ENCODE results near the gene NR1I2. TPM values are rescaled to one million over a fixed set of nuclear protein-coding genes. Genes with fewer than 3 reads are reported as not detected.

The NR1I2 gene
- polyA plus RNA-seq, 3 donors = 0.07 TPM; not detected in 2

- Mint-ChIP-seq H3K4me3 (no peak overlapping the region), H3K27me3 (ENCODE audit: low read depth in 3 of 3) (peaks cover 0 to 2% (median 1%) of the 10 kb centered on the region in 3 donors), H3K9me3 (peaks cover 3 to 14% (median 11%) of the 10 kb centered on the region in 7 donors), H3K27ac (no peak overlapping the region), H3K36me3 (no peaks in the 10 kb centered on the region), H3K4me1 (no peaks in the 10 kb centered on the region)
- H3K4me2 ChIP-seq (replicated peaks; ENCODE audit: extremely low read depth, low read length, poor library complexity, severe bottlenecking) = no peak overlapping the region
- H3K4me1 ChIP-seq (ENCODE audit: control insufficient read depth in 1 of 2, insufficient read depth in 2 of 2, low read length in 2 of 2) = no peaks in the 10 kb centered on the region
- no peaks in the 10 kb centered on the region for H3K36me3 ChIP-seq (replicated peaks in 1 of 2; ENCODE audit: control insufficient read depth in 1 of 2, insufficient read depth in 2 of 2, low read length in 2 of 2)
- no peak overlapping the region for H2AFZ ChIP-seq (ENCODE audit: insufficient read depth, low read depth, low read length, poor library complexity, severe bottlenecking)
- H4K20me1 ChIP-seq (ENCODE audit: insufficient read depth, low read length) = no peaks in the 10 kb centered on the region
- no peak overlapping the region for H3K4me3 ChIP-seq (replicated peaks in 1 of 3; ENCODE audit: low read depth in 2 of 3, low read length in 3 of 3)
- peaks cover 0 to 6% of the 10 kb centered on the region in 2 donors for H3K9me3 ChIP-seq (replicated peaks in 1 of 2; ENCODE audit: control insufficient read depth in 1 of 2, insufficient read depth in 1 of 2, low read length in 2 of 2)
- H3K27ac ChIP-seq (ENCODE audit: low read depth in 1 of 2, low read length in 2 of 2) = no peak overlapping the region
- intact Hi-C loops (cut with micrococcal nuclease) = no loop called here
- H3K27me3 ChIP-seq (ENCODE audit: control insufficient read depth in 2 of 2, insufficient read depth in 2 of 2, low read length in 2 of 2) = no peaks in the 10 kb centered on the region
- DNase-seq = no peak
- H3K79me2 ChIP-seq (ENCODE audit: insufficient read depth, low read length) = no peaks in the 10 kb centered on the region
- TF ChIP-seq CTCF (IDR thresholded peaks at IDR 0.05) = no peak
- no peak overlapping the region for H3K9ac ChIP-seq (ENCODE audit: insufficient read depth, low read length, poor library complexity, severe bottlenecking)
Observed at GRCh38 chr3:119763466-119763865, 18.4 kb upstream of the NR1I2 start.

GRCh38 chr3:119765239-119765638 lies 16.7 kb upstream of the NR1I2 start:
- H3K4me3 ChIP-seq (replicated peaks in 1 of 3; ENCODE audit: low read depth in 2 of 3, low read length in 3 of 3) = no peak overlapping the region
- intact Hi-C loops (cut with micrococcal nuclease) = no loop called here
- Mint-ChIP-seq H3K9me3 (peaks cover 3 to 11% (median 9%) of the 10 kb centered on the region in 7 donors), H3K4me3 (no peak overlapping the region), H3K36me3 (no peaks in the 10 kb centered on the region), H3K27me3 (ENCODE audit: low read depth in 3 of 3) (peaks cover 0 to 2% (median 1%) of the 10 kb centered on the region in 3 donors), H3K4me1 (no peaks in the 10 kb centered on the region), H3K27ac (no peak overlapping the region)
- H3K27me3 ChIP-seq (ENCODE audit: control insufficient read depth in 2 of 2, insufficient read depth in 2 of 2, low read length in 2 of 2) = no peaks in the 10 kb centered on the region
- H2AFZ ChIP-seq (ENCODE audit: insufficient read depth, low read depth, low read length, poor library complexity, severe bottlenecking) = no peak overlapping the region
- no peak overlapping the region for H3K27ac ChIP-seq (ENCODE audit: low read depth in 1 of 2, low read length in 2 of 2)
- H3K9me3 ChIP-seq (replicated peaks in 1 of 2; ENCODE audit: control insufficient read depth in 1 of 2, insufficient read depth in 1 of 2, low read length in 2 of 2) = peaks cover 0 to 7% of the 10 kb centered on the region in 2 donors
- WGBS (ENCODE audit: insufficient coverage) = no CpG with 5 or more reads among the region's 1 CpG
- TF ChIP-seq CTCF (IDR thresholded peaks at IDR 0.05) = no peak
- no peaks in the 10 kb centered on the region for H3K79me2 ChIP-seq (ENCODE audit: insufficient read depth, low read length)
- no peak overlapping the region for H3K4me2 ChIP-seq (replicated peaks; ENCODE audit: extremely low read depth, low read length, poor library complexity, severe bottlenecking)
- no peak for DNase-seq
- no peaks in the 10 kb centered on the region for H3K4me1 ChIP-seq (ENCODE audit: control insufficient read depth in 1 of 2, insufficient read depth in 2 of 2, low read length in 2 of 2)
- H4K20me1 ChIP-seq (ENCODE audit: insufficient read depth, low read length) = no peaks in the 10 kb centered on the region
- H3K36me3 ChIP-seq (replicated peaks in 1 of 2; ENCODE audit: control insufficient read depth in 1 of 2, insufficient read depth in 2 of 2, low read length in 2 of 2) = no peaks in the 10 kb centered on the region
- no peak overlapping the region for H3K9ac ChIP-seq (ENCODE audit: insufficient read depth, low read length, poor library complexity, severe bottlenecking)
